Esophagus squamous epithelium (tissue), 5 donors: ENCODE measurements around the gene MBD6. TPM values are rescaled to one million over a fixed set of nuclear protein-coding genes. Genes with fewer than 3 reads are reported as not detected.
A peak's percentile ranks its signal among the peaks of the same experiment; 100 is the strongest.

Source experiments
- DNase-seq: peaks from one replicate; lab custom pipeline; 2025; lab: John Stamatoyannopoulos, UW
- H3K27ac ChIP-seq, 4 donors: fragments of 200-600 bp; sonication (generic); one replicate each; pipeline ENCODE4 v1.5.1; 2016 to 2019; ENCODE audit warnings: mild to moderate bottlenecking in 1 of 4
- H3K27me3 ChIP-seq, 4 donors: fragments of 200-600 bp; sonication (generic); 1 replicate in 3 of 4; 2 replicates in 1 of 4; pipeline versions ENCODE4 v1.5.1 to v1.6.0; 2017 to 2021; ENCODE audit warnings: antibody characterized with exemption in 1 of 4
- H3K36me3 ChIP-seq, 3 donors: fragments of 200-600 bp; sonication (generic); one replicate each; pipeline ENCODE4 v1.5.1; 2016 to 2019
- H3K4me1 ChIP-seq, 3 donors: fragments of 200-600 bp; sonication (generic); one replicate each; pipeline ENCODE4 v1.5.1; 2017 to 2019
- H3K4me3 ChIP-seq, 4 donors: fragments of 200-600 bp; sonication (generic); 1 replicate in 3 of 4; 2 replicates in 1 of 4; pipeline ENCODE4 v1.5.1; 2016 to 2019; ENCODE audit warnings: mild to moderate bottlenecking in 2 of 4, moderate library complexity in 1 of 4
- H3K9me3 ChIP-seq, 3 donors: fragments of 200-600 bp; sonication (generic); one replicate each; pipeline ENCODE4 v1.5.1; 2016 to 2019
- POLR2A ChIP-seq, 4 donors: fragments of 450-650 bp; IDR thresholded peaks; one replicate each; pipeline ENCODE4 v1.6.1; 2017; ENCODE audit warnings: antibody characterized with exemption in 4 of 4, mild to moderate bottlenecking in 4 of 4, moderate library complexity in 3 of 4
- WGBS, 2 donors: methylation state at CpG; one replicate each; pipeline ENCODE4 v1.1.5; 2018; 5-methylcytosine and 5-hydroxymethylcytosine counted together
- intact Hi-C: fragments of 100-400 bp; cut with DNase I; formaldehyde crosslinking; loops from one replicate; pipeline ENCODE4 v1.15.0; 2022
- total RNA-seq, 4 donors: library from RNA; depleted of rRNA; stranded (reverse); fragments of >200 nt; gene quantifications; one replicate each; pipeline ENCODE4 v1.1.0, GENCODE V29; 2016
- TF ChIP-seq, protein P1 (sequence below), 6 experiments: fragments of 450-650 bp in 4 of 6; fragments of 200-600 bp in 2 of 6; sonication (generic) in 2 of 6; IDR thresholded peaks; one replicate each; pipeline ENCODE4 v1.5.1; 2016 to 2019; ENCODE audit warnings: antibody characterized with exemption in 6 of 6, mild to moderate bottlenecking in 4 of 6, moderate library complexity in 4 of 6
- donor health status: DM: yes; HTN: yes; CAD: no.

The MBD6 gene
- total RNA-seq, 4 donors from 2014 or later, result 13.8 to 33.2 (median 17.6) TPM

DNA sequence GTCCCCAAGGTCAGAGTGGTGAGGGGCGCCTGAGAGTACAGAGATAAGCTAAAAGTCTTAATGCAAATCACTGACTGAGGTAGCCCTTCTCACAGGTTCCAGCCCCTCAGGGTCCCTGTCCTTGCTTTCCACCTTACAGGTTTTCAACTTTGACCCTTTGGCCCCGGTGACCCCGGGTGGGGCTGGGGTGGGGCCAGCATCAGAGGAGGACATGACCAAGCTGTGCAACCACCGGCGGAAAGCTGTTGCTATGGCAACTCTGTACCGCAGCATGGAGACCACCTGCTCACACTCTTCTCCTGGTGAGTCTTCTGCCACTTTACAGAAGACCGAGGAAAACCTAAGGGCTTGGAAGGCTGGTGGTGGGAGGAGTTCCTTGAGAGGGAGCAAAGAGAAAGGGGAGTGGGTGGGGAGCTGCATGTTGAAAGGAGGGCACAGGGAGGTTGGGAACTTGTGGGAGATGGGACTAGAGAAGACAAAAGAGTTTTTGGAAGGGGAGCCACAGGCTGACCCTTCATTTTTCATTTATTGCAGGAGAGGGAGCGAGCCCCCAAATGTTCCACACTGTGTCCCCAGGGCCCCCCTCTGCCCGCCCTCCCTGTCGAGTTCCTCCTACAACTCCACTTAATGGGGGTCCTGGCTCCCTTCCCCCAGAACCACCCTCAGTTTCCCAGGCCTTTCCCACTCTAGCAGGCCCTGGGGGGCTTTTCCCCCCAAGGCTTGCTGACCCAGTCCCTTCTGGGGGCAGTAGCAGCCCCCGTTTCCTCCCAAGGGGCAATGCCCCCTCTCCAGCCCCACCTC, 2.4 kb downstream of the MBD6 start:
- H3K4me3 ChIP-seq, result peak overlapping the region in 1 of 4 donors; percentile 69
- no peak for DNase-seq
- peaks cover 30 to 57% (median 35%) of the 10 kb centered on the region in 3 donors for H3K4me1 ChIP-seq
- no peaks in the 10 kb centered on the region for H3K9me3 ChIP-seq
- TF ChIP-seq, protein P1, sequence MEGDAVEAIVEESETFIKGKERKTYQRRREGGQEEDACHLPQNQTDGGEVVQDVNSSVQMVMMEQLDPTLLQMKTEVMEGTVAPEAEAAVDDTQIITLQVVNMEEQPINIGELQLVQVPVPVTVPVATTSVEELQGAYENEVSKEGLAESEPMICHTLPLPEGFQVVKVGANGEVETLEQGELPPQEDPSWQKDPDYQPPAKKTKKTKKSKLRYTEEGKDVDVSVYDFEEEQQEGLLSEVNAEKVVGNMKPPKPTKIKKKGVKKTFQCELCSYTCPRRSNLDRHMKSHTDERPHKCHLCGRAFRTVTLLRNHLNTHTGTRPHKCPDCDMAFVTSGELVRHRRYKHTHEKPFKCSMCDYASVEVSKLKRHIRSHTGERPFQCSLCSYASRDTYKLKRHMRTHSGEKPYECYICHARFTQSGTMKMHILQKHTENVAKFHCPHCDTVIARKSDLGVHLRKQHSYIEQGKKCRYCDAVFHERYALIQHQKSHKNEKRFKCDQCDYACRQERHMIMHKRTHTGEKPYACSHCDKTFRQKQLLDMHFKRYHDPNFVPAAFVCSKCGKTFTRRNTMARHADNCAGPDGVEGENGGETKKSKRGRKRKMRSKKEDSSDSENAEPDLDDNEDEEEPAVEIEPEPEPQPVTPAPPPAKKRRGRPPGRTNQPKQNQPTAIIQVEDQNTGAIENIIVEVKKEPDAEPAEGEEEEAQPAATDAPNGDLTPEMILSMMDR (IDR thresholded peaks at IDR 0.05), result no peak
- TF ChIP-seq POLR2A (IDR thresholded peaks at IDR 0.05), result no peak
- WGBS, 2 donors, result 41 to 65% methylated on average over 5 to 7 of the region's 11 CpGs
- peak overlapping the region in 3 of 4 donors; percentile 42 to 99 (median 99) for H3K27ac ChIP-seq
- H3K27me3 ChIP-seq, result no peaks in the 10 kb centered on the region
- H3K36me3 ChIP-seq, result peaks cover 36 to 61% (median 45%) of the 10 kb centered on the region in 3 donors
- intact Hi-C loops, result no loop called here

DNA sequence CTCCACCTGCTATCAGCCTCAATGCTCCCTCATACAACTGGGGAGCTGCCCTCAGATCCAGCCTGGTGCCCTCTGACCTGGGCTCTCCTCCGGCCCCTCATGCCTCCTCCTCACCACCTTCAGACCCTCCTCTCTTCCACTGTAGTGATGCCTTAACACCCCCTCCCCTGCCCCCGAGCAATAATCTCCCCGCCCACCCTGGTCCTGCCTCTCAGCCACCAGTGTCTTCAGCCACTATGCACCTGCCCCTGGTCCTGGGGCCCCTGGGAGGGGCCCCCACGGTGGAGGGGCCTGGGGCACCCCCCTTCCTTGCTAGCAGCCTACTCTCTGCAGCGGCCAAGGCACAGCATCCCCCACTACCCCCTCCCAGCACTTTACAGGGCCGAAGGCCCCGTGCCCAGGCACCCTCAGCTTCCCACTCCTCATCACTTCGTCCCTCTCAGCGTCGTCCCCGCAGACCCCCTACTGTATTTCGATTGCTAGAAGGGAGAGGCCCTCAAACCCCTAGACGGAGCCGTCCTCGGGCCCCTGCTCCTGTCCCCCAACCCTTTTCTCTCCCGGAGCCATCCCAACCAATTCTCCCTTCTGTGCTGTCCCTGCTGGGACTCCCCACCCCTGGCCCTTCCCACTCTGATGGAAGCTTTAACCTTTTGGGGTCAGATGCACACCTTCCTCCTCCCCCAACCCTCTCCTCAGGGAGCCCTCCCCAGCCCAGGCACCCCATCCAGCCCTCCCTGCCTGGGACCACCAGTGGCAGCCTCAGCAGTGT, 3.2 kb downstream of the MBD6 start:
- 75 to 86% methylated on average over 12 to 15 of the region's 16 CpGs for WGBS, 2 donors
- Histone ChIP-seq H3K9me3 (no peaks in the 10 kb centered on the region), H3K4me3 (no peak overlapping the region), H3K4me1 (peaks cover 29 to 55% (median 35%) of the 10 kb centered on the region in 3 donors), H3K27me3 (no peaks in the 10 kb centered on the region), H3K36me3 (peaks cover 36 to 69% (median 50%) of the 10 kb centered on the region in 3 donors), H3K27ac (peak overlapping the region in 1 of 4 donors; percentile 99)
- TF ChIP-seq, protein P1 (IDR thresholded peaks at IDR 0.05), result no peak
- no peak for TF ChIP-seq POLR2A (IDR thresholded peaks at IDR 0.05)
- no peak for DNase-seq
- intact Hi-C loops, result no loop called here

DNA sequence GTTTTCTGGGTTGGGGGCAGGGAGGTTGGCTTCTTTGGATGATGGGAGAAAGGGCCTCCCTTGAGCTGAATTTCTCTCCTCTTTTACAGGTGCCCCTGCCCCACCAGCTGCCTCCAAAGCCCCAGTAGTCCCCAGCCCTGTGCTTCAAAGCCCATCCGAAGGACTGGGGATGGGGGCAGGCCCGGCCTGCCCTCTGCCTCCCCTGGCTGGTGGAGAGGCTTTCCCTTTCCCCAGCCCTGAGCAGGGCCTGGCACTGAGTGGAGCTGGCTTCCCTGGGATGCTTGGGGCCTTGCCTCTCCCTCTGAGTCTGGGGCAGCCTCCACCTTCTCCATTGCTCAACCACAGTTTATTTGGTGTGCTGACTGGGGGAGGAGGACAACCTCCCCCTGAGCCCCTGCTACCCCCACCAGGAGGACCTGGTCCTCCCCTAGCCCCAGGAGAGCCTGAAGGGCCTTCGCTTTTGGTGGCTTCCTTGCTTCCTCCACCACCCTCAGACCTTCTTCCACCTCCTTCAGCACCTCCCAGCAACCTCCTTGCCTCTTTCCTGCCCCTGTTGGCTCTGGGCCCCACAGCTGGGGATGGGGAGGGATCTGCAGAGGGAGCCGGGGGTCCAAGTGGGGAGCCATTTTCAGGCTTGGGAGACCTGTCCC, 4.0 kb downstream of the MBD6 start:
- no peaks in the 10 kb centered on the region for H3K27me3 ChIP-seq
- H3K4me3 ChIP-seq, result no peak overlapping the region
- no peaks in the 10 kb centered on the region for H3K9me3 ChIP-seq
- no peak for DNase-seq
- WGBS, 2 donors, result 85 to 88% methylated on average over 2 to 4 of the region's 4 CpGs
- H3K4me1 ChIP-seq, result peaks cover 21 to 47% (median 27%) of the 10 kb centered on the region in 3 donors
- H3K36me3 ChIP-seq, result peaks cover 36 to 77% (median 58%) of the 10 kb centered on the region in 3 donors
- intact Hi-C loops, result no loop called here
- no peak for TF ChIP-seq POLR2A (IDR thresholded peaks at IDR 0.05)
- TF ChIP-seq, protein P1 (IDR thresholded peaks at IDR 0.05), result no peak
- peak overlapping the region in 1 of 4 donors; percentile 5 for H3K27ac ChIP-seq

DNA sequence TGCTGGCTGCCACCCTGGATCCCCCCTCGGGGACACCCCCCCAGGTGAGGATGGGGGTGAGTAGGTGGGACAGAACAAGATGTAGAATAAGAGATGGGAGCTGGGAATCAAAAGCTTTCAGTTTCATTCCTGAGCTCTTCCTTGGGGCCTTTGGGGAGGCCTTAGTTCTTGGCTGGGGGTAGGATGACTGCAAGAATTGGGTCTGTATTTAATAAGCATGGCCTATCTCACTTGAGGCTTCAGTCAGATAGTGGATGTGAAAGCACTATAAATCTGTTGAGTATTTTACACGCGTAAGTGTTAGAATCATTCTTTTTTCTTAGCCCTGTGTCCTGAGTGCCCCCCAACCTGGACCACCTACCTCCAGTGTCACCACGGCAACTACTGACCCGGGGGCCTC, 4.6 kb downstream of the MBD6 start:
- WGBS, 2 donors, result 75 to 91% methylated on average over 3 to 4 of the region's 5 CpGs
- no peak overlapping the region for H3K4me3 ChIP-seq
- H3K4me1 ChIP-seq, result peaks cover 15 to 41% (median 22%) of the 10 kb centered on the region in 3 donors
- TF ChIP-seq, protein P1 (IDR thresholded peaks at IDR 0.05), result no peak
- no peak for TF ChIP-seq POLR2A (IDR thresholded peaks at IDR 0.05)
- intact Hi-C loops, result no loop called here
- DNase-seq, result no peak
- H3K9me3 ChIP-seq, result no peaks in the 10 kb centered on the region
- H3K27ac ChIP-seq, result peak overlapping the region in 1 of 4 donors; percentile 5
- no peaks in the 10 kb centered on the region for H3K27me3 ChIP-seq
- H3K36me3 ChIP-seq, result peaks cover 42 to 83% (median 63%) of the 10 kb centered on the region in 3 donors
